ENCODE results near the gene NGF.

DNA sequence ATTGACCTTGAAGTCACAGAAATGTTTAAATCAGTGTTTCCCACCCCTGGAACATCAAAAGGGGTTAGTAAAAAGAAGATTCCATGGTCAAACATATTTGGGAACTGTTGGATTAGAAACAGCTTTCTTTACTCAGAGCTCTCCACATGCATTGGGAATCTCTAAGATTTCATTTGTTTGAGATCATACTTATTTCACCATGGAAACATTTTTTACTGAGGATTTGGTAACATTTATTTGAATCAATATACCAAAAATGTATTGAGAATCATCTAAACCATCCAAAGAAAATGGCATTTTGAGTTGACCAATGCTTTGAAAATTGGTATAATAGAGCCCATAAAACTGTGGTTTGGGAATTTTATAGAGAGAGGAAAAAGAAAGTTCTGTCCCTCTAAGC, 25.3 kb downstream of the NGF start:
- TF ChIP-seq, protein P1, sequence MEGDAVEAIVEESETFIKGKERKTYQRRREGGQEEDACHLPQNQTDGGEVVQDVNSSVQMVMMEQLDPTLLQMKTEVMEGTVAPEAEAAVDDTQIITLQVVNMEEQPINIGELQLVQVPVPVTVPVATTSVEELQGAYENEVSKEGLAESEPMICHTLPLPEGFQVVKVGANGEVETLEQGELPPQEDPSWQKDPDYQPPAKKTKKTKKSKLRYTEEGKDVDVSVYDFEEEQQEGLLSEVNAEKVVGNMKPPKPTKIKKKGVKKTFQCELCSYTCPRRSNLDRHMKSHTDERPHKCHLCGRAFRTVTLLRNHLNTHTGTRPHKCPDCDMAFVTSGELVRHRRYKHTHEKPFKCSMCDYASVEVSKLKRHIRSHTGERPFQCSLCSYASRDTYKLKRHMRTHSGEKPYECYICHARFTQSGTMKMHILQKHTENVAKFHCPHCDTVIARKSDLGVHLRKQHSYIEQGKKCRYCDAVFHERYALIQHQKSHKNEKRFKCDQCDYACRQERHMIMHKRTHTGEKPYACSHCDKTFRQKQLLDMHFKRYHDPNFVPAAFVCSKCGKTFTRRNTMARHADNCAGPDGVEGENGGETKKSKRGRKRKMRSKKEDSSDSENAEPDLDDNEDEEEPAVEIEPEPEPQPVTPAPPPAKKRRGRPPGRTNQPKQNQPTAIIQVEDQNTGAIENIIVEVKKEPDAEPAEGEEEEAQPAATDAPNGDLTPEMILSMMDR (IDR thresholded peaks at IDR 0.05; ENCODE audit: insufficient read depth, low read depth, low read length), result no peak
- TF ChIP-seq EZH2 (IDR thresholded peaks at IDR 0.05; ENCODE audit: insufficient read depth, low read length), result no peak
